WERI-Rb-1 (cell line): ENCODE results near the gene TBC1D32.
"Not testable (repeated sequence)": the region's sequence is repeated elsewhere in the genome, so short reads cannot be mapped to it uniquely, and the experiment has no call there.

Experiments used
- DNase-seq: peaks from one replicate; pipeline ENCODE4 v3.0.0-alpha.2; 2020
- H3K27ac ChIP-seq: fragments of 250-450 bp; sonication (Bioruptor Pico); 2 replicates; pipeline ENCODE4 v1.5.1; 2020; ENCODE audit warnings: mild to moderate bottlenecking, moderate library complexity
- H3K27me3 ChIP-seq: fragments of 250-450 bp; sonication (Bioruptor Pico); 2 replicates; pipeline ENCODE4 v1.5.1; 2021; ENCODE audit warnings: mild to moderate bottlenecking, low read depth, moderate library complexity; ENCODE audit not compliant: insufficient read depth, severe bottlenecking
- H3K36me3 ChIP-seq: fragments of 250-450 bp; sonication (Bioruptor Pico); 2 replicates; pipeline ENCODE4 v1.5.1; 2020; ENCODE audit warnings: mild to moderate bottlenecking, moderate library complexity
- H3K4me3 ChIP-seq: 2 replicates; pipeline ENCODE4 v1.5.1; 2011; ENCODE audit warnings: low read depth, mild to moderate bottlenecking, control low read depth, low read length
- H3K9me3 ChIP-seq: fragments of 250-450 bp; sonication (Bioruptor Pico); 2 replicates; pipeline ENCODE4 v1.5.1; 2021; ENCODE audit warnings: mild to moderate bottlenecking, moderate library complexity; ENCODE audit not compliant: severe bottlenecking
- CTCF ChIP-seq: IDR thresholded peaks from 2 replicates; pipeline ENCODE4 v1.5.1; 2011; ENCODE audit warnings: low read depth, mild to moderate bottlenecking, control low read depth, inconsistent platforms, low read length

The TBC1D32 gene

DNA sequence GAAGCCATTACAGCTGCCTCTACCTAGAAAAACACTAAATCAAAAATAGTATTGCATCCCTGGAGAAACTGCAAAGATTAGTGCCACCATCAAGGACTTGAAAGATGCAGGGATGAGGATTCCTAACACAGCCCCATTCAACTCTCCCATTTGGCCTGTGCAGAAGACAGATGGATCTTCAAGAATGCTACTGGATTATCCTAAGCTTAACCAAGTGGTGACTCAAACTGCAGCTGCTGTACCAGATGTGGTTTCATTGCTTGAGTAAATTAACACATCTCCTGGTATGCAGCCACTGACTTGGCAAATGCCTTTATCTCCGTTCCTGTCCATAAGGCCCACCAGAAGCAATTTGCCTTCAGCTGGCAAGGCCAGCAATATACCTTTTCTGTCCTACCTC is 117.4 kb downstream of the TBC1D32 start:
- H3K27ac ChIP-seq = no peak overlapping the region
- no peaks in the 10 kb centered on the region for H3K27me3 ChIP-seq
- peak; percentile 7 for DNase-seq
- no peaks in the 10 kb centered on the region for H3K36me3 ChIP-seq
- no peak overlapping the region for H3K4me3 ChIP-seq
- TF ChIP-seq CTCF = no peak
- peaks cover 2% of the 10 kb centered on the region for H3K9me3 ChIP-seq

DNA sequence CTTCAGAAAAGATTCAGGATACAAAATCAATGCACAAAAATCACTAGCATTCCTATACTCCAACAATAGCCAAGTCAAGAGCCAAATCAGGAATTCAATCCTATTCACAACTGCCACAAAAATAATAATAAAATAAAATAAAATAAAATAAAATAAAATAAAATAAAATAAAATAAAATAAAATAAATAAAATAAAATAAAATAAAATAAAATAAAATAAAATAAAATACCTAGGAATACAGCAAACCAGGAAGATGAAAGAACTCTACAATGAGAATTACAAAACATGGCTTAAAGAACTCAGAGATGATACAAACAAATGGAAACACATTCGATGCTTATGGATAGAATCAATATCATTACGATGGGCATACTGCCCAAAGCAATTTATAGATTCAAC is 120.9 kb downstream of the TBC1D32 start:
- not testable (repeated sequence) for H3K27me3 ChIP-seq, H3K27ac ChIP-seq, DNase-seq, H3K4me3 ChIP-seq, H3K36me3 ChIP-seq, H3K9me3 ChIP-seq

- no peaks in the 10 kb centered on the region for H3K27me3 ChIP-seq
- H3K9me3 ChIP-seq = peaks cover 2% of the 10 kb centered on the region
- TF ChIP-seq CTCF = no peak
- no peak for DNase-seq
- H3K4me3 ChIP-seq = no peak overlapping the region
- no peak overlapping the region for H3K27ac ChIP-seq
- H3K36me3 ChIP-seq = no peaks in the 10 kb centered on the region
Measured at GRCh38 chr6:121210943-121211342, 123.3 kb downstream of the TBC1D32 start.

DNA sequence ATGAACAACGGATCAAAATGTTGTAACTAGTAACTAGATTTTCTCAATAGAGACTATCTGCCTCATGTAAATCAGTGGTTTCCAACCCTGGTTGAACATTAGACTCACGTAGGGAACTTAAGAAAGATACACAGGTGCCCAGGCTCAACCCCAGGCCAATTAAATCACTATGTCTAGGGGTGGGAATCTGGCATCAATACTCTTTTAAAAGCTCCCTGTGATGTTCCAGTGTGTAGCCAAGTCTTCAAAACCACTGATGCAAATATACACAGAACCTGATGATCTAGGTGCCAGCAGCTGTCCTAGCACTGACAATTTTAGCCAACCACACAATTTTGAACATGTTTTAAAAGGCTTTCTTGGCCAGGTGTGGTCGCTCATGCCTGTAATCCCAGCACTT is 128.7 kb downstream of the TBC1D32 start:
- Histone ChIP-seq H3K9me3 (no peaks in the 10 kb centered on the region), H3K36me3 (no peaks in the 10 kb centered on the region)
- no peak for TF ChIP-seq CTCF

DNA sequence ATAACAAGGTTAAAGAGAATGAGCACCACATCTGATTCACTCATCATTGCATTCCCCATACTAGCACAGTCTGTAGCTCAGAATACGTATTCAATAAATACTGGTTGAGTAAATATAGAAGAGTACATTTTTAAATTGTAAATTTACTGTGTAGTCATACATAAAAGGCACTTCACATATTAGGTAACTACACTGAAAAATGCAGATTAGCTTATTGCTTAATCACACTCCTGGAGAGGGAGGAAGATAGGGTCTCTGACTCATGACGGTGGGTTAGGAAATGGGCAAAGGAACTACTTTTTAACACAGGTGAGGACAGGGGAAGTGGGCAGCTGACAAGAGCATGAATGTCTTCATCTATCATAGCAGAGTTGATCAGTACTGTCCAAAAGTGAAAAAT is 133.2 kb downstream of the TBC1D32 start:
- Histone ChIP-seq H3K36me3 (no peaks in the 10 kb centered on the region), H3K4me3 (no peak overlapping the region), H3K27me3 (no peaks in the 10 kb centered on the region), H3K9me3 (no peaks in the 10 kb centered on the region), H3K27ac (no peak overlapping the region)
- DNase-seq = no peak
- no peak for TF ChIP-seq CTCF

More for the DNA sequence above, 128.7 kb downstream of the TBC1D32 start:
- no peak for DNase-seq
- Histone ChIP-seq H3K27ac (no peak overlapping the region), H3K27me3 (no peaks in the 10 kb centered on the region), H3K4me3 (no peak overlapping the region)

GRCh38 chr6:121196042-121196441 is 138.2 kb downstream of the TBC1D32 start:
- H3K9me3 ChIP-seq, DNase-seq, H3K27ac ChIP-seq, H3K36me3 ChIP-seq, H3K27me3 ChIP-seq, H3K4me3 ChIP-seq: not testable (repeated sequence)

DNA sequence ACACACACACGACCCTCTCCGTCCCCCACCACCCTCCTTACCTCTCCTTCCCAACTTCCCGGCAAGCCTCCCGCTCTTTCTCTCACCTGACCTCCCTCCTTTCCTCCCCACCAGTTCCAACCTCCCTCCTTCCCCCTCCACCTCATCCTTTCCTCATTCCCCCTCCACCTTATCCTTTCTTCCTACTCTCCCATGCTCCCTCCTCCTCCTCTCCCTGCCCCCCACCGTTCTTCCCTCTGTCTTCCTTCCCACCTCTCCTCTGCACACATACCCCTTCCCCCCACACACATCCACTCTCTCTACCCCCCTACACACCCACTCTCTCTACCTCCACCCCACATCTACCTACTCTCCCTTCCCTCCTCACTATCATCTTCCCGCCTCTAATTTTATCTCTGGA is 144.2 kb downstream of the TBC1D32 start:
- no peak overlapping the region for H3K4me3 ChIP-seq
- H3K36me3 ChIP-seq = no peaks in the 10 kb centered on the region
- no peaks in the 10 kb centered on the region for H3K9me3 ChIP-seq
- no peak for TF ChIP-seq CTCF
- DNase-seq = no peak
- H3K27me3 ChIP-seq = no peaks in the 10 kb centered on the region
- H3K27ac ChIP-seq = no peak overlapping the region
